HUES6 (cell line): Measurements from ENCODE around the gene RPS6KA5.
A peak's percentile ranks its signal among the peaks of the same experiment; 100 is the strongest.

Experiments
- H3K27ac ChIP-seq: 2 replicates; pipeline ENCODE4 v1.7.0; 2013; ENCODE audit warnings: low read depth, mild to moderate bottlenecking, low read length, inconsistent platforms
- H3K27me3 ChIP-seq: 2 replicates; pipeline ENCODE4 v1.6.1; 2013; ENCODE audit warnings: low read length; ENCODE audit not compliant: control insufficient read depth, insufficient read depth
- H3K36me3 ChIP-seq: 2 replicates; pipeline ENCODE4 v1.6.1; 2013; ENCODE audit warnings: low read length; ENCODE audit not compliant: control insufficient read depth, insufficient read depth
- H3K4me1 ChIP-seq: 2 replicates; pipeline ENCODE4 v1.6.1; 2013; ENCODE audit warnings: low read length; ENCODE audit not compliant: control insufficient read depth, insufficient read depth
- H3K4me3 ChIP-seq: 2 replicates; pipeline ENCODE4 v1.5.1; 2013; ENCODE audit warnings: low read depth, low read length
- H3K9ac ChIP-seq: one replicate; pipeline ENCODE4 v1.6.1; 2013; ENCODE audit warnings: mild to moderate bottlenecking, low read length
- H3K9me3 ChIP-seq: 2 replicates; pipeline ENCODE4 v1.6.1; 2013; ENCODE audit warnings: low read depth, low read length; ENCODE audit not compliant: control insufficient read depth, insufficient read depth

The RPS6KA5 gene

DNA sequence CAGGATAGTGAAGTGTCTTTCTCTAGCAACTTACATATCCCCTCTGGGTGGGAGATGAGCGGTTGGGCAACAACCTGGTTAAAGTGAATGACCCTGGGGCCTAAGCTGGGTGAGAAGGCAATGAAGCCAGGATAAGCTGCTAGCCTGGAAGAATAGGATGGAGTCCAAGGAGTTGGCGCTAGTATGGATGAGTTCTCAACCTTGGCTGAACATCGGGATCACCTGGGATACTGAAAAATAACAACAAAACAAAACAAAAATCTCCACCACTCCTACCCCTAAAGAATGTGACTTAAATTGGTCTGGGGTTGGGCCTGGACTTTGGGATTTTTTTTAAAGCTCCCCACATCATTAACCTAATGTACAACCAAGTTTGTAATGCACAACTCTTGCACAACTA is 4.8 kb upstream of the RPS6KA5 start:
- Histone ChIP-seq H3K4me1 (peaks cover 4% of the 10 kb centered on the region; the same call in 1 of the 2 replicates), H3K27me3 (no peaks in the 10 kb centered on the region), H3K36me3 (no peaks in the 10 kb centered on the region), H3K9me3 (no peaks in the 10 kb centered on the region), H3K4me3 (no peak overlapping the region), H3K27ac (no peak overlapping the region), H3K9ac (no peak overlapping the region)

GRCh38 chr14:91063119-91063518 is 2.7 kb upstream of the RPS6KA5 start:
- Histone ChIP-seq H3K4me3 (no peak overlapping the region), H3K4me1 (peaks cover 4% of the 10 kb centered on the region; the same call in 1 of the 2 replicates), H3K36me3 (no peaks in the 10 kb centered on the region), H3K27me3 (no peaks in the 10 kb centered on the region; the same call in 1 of the 2 replicates), H3K27ac (no peak overlapping the region), H3K9ac (no peak overlapping the region), H3K9me3 (no peaks in the 10 kb centered on the region)

GRCh38 chr14:91062600-91062999 is 2.2 kb upstream of the RPS6KA5 start:
- Histone ChIP-seq H3K4me3 (no peak overlapping the region), H3K27ac (no peak overlapping the region), H3K9ac (no peak overlapping the region), H3K36me3 (no peaks in the 10 kb centered on the region), H3K27me3 (no peaks in the 10 kb centered on the region; the same call in 1 of the 2 replicates), H3K4me1 (peaks cover 4% of the 10 kb centered on the region; the same call in 1 of the 2 replicates), H3K9me3 (no peaks in the 10 kb centered on the region)

DNA sequence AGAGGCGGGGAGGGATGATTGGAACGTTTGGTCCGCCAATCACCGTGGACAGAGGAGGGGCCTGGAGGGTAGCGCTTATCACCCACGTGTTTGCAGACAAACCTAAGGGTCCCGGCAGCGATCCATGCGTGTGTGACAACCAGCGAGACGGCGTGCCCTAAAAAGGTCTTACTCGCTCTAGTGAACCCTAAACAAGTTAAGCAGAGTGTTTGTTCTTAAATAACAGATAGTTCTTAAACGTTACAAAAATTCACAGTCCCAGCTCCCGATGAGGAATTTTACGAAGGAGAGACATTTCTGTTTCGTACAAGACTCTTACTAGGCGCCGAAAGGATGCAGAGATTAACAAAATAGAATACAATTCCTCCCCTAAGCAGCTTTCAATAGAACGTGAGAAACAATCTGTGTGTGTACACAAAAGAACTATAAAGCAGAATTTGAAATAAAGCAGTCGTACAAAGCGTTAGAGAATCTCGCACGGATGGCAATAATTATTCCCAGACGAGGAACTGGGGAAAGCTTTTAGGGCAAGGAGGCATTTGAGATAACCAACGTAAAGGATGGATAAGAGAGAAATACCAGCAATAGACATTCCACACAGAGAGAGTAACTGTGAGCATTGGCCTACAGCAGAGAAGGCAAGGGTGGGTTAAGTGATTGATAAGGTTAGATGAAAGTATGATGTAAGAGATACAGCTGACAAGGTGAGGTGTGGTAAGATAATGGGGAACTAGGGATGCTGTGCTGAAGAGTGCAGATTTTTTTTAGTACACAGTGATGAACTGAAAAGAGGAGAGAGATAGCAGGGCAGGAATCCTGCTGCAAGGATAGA is 831 bp upstream of the RPS6KA5 start:
- no peaks in the 10 kb centered on the region; the same call in 1 of the 2 replicates for H3K27me3 ChIP-seq
- peak overlapping the region; percentile 36 for H3K9ac ChIP-seq
- no peaks in the 10 kb centered on the region for H3K9me3 ChIP-seq
- H3K36me3 ChIP-seq: no peaks in the 10 kb centered on the region
- no peak overlapping the region for H3K27ac ChIP-seq
- peak overlapping the region; percentile 60 for H3K4me3 ChIP-seq
- peaks cover 4% of the 10 kb centered on the region; the same call in 1 of the 2 replicates for H3K4me1 ChIP-seq

DNA sequence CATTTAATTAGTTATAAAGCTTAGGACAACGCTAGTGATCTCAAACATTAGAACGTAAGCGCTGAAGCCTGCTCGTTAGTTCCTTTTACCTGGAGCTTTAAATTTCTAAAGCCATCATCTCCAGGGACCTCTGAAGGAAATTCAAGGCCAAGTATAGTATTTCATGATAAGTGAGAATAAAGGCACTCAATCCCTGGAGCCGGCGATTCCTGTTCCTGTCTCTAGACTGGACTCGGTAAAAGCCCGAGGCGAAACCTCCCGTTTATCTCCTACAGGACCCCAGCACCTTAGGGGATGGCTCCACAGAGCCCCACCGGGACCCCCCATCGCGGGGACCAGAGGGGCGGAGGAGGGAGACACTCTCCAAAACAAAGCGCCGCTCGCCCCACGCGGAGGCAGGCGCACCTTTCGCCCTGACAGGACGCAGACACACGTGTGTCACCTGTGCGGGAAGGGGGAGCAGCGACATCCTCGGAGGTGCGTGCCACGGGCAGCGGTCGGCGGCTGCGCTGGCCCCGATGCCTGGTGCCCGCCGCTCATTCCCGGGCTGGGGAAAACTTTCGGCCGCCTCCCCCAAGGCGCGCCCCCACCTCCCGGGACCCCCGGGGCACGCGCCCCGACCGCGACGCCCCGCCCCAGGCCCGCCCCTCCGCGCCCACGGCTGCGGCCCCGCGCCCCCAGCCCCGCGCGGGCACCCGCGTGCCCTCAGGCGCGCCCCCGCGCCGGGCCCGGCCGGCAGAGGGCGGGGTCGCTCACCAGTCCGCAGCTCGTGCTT is 678 bp downstream of the RPS6KA5 start:
- no peaks in the 10 kb centered on the region; the same call in 1 of the 2 replicates for H3K27me3 ChIP-seq
- H3K27ac ChIP-seq: no peak overlapping the region
- H3K36me3 ChIP-seq: no peaks in the 10 kb centered on the region
- H3K4me1 ChIP-seq: peaks cover 4% of the 10 kb centered on the region; the same call in 1 of the 2 replicates
- no peaks in the 10 kb centered on the region for H3K9me3 ChIP-seq
- H3K4me3 ChIP-seq: peak overlapping the region; percentile 90
- H3K9ac ChIP-seq: peak overlapping the region; percentile 78

DNA sequence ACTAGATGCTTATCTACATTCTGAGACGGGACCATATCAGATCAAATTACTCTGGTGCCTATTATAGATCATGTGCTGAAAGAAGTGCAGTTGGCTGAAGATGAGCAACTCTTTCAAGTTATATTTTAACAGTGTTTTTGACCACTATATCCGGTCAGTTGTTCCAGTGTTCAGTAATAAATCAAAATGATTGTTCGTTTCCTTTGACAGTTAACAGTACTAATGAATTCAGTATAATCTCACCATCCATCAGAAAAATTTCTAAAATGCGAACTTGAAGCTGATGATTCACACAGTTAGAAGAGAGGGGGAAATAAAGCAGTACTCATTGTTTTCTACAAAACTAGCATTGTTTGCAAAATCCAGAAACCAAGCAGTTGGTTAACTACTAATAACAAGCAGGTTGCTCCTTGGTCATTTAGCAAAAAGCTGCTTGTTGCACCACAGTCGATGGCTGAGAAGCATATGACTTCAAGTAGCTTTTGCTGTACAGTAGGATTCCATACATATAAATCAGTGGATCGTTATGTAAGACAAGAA is 2.3 kb downstream of the RPS6KA5 start:
- H3K27ac ChIP-seq: no peak overlapping the region
- no peaks in the 10 kb centered on the region for H3K36me3 ChIP-seq
- peaks cover 4% of the 10 kb centered on the region; the same call in 1 of the 2 replicates for H3K4me1 ChIP-seq

DNA sequence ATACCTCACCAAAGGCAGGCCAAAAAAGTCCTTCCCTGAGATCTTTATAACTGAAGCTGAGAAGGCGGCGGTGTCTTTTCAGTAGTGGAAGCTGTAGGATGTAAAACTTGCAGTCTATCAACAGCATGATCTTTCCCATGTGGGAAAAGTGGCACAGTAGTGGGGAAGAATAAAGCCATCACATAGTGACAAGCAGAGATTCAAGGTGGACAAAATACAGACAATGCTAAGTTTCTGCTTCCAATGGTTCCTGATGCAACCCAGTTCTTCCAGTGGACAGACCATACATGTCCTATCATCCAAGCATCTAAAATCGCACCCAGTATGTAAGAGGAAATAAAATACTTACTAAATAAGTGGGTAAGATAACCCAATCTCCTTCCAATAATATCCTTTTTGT is 4.1 kb downstream of the RPS6KA5 start:
- Histone ChIP-seq H3K9ac (no peak overlapping the region), H3K4me1 (no peaks in the 10 kb centered on the region), H3K4me3 (no peak overlapping the region), H3K36me3 (no peaks in the 10 kb centered on the region), H3K27ac (no peak overlapping the region), H3K9me3 (no peaks in the 10 kb centered on the region), H3K27me3 (no peaks in the 10 kb centered on the region; the same call in 1 of the 2 replicates)

More for the DNA sequence above, 2.3 kb downstream of the RPS6KA5 start:
- no peak overlapping the region for H3K9ac ChIP-seq
- H3K4me3 ChIP-seq: no peak overlapping the region
- H3K9me3 ChIP-seq: no peaks in the 10 kb centered on the region
- no peaks in the 10 kb centered on the region; the same call in 1 of the 2 replicates for H3K27me3 ChIP-seq

- no peaks in the 10 kb centered on the region for H3K9me3 ChIP-seq
- no peak overlapping the region for H3K9ac ChIP-seq
- no peaks in the 10 kb centered on the region for H3K4me1 ChIP-seq
- no peak overlapping the region for H3K4me3 ChIP-seq
- no peaks in the 10 kb centered on the region for H3K36me3 ChIP-seq
- no peak overlapping the region for H3K27ac ChIP-seq
- H3K27me3 ChIP-seq: no peaks in the 10 kb centered on the region; the same call in 1 of the 2 replicates
These were observed 5.4 kb downstream of the RPS6KA5 start for GRCh38 chr14:91055016-91055415.

- no peak overlapping the region for H3K4me3 ChIP-seq
- H3K27me3 ChIP-seq: no peaks in the 10 kb centered on the region
- no peaks in the 10 kb centered on the region for H3K36me3 ChIP-seq
- no peak overlapping the region for H3K9ac ChIP-seq
- H3K4me1 ChIP-seq: no peaks in the 10 kb centered on the region
- no peaks in the 10 kb centered on the region for H3K9me3 ChIP-seq
- no peak overlapping the region for H3K27ac ChIP-seq
These were observed 11.8 kb downstream of the RPS6KA5 start for GRCh38 chr14:91048676-91049075.

DNA sequence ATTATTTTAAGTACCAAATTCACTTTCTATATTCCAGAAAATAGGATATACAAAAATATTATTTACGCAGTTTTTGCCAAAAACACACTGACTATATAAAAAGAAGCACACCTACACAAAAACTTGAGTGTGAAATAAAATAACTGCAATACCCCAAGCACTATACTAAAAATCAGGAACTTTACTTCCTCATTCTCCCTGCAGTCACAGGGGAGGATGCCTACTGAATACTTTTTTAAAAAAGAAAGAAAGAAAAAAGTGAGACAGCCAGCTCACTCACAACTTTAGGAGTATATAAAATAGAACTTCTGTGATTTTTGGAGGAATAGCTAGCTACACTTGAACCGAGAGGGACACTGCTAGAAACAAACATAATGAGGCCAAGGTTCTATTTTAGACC is 12.2 kb downstream of the RPS6KA5 start:
- no peak overlapping the region for H3K4me3 ChIP-seq
- H3K36me3 ChIP-seq: no peaks in the 10 kb centered on the region
- H3K27me3 ChIP-seq: no peaks in the 10 kb centered on the region
- H3K9ac ChIP-seq: no peak overlapping the region
- H3K9me3 ChIP-seq: no peaks in the 10 kb centered on the region
- H3K27ac ChIP-seq: no peak overlapping the region
- H3K4me1 ChIP-seq: no peaks in the 10 kb centered on the region
